ENCODE data around the gene CELSR3.
A peak's percentile ranks its signal among the peaks of the same experiment; 100 is the strongest.

CELSR3 gene, protein sequence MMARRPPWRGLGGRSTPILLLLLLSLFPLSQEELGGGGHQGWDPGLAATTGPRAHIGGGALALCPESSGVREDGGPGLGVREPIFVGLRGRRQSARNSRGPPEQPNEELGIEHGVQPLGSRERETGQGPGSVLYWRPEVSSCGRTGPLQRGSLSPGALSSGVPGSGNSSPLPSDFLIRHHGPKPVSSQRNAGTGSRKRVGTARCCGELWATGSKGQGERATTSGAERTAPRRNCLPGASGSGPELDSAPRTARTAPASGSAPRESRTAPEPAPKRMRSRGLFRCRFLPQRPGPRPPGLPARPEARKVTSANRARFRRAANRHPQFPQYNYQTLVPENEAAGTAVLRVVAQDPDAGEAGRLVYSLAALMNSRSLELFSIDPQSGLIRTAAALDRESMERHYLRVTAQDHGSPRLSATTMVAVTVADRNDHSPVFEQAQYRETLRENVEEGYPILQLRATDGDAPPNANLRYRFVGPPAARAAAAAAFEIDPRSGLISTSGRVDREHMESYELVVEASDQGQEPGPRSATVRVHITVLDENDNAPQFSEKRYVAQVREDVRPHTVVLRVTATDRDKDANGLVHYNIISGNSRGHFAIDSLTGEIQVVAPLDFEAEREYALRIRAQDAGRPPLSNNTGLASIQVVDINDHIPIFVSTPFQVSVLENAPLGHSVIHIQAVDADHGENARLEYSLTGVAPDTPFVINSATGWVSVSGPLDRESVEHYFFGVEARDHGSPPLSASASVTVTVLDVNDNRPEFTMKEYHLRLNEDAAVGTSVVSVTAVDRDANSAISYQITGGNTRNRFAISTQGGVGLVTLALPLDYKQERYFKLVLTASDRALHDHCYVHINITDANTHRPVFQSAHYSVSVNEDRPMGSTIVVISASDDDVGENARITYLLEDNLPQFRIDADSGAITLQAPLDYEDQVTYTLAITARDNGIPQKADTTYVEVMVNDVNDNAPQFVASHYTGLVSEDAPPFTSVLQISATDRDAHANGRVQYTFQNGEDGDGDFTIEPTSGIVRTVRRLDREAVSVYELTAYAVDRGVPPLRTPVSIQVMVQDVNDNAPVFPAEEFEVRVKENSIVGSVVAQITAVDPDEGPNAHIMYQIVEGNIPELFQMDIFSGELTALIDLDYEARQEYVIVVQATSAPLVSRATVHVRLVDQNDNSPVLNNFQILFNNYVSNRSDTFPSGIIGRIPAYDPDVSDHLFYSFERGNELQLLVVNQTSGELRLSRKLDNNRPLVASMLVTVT (N-terminal part only)

DNA sequence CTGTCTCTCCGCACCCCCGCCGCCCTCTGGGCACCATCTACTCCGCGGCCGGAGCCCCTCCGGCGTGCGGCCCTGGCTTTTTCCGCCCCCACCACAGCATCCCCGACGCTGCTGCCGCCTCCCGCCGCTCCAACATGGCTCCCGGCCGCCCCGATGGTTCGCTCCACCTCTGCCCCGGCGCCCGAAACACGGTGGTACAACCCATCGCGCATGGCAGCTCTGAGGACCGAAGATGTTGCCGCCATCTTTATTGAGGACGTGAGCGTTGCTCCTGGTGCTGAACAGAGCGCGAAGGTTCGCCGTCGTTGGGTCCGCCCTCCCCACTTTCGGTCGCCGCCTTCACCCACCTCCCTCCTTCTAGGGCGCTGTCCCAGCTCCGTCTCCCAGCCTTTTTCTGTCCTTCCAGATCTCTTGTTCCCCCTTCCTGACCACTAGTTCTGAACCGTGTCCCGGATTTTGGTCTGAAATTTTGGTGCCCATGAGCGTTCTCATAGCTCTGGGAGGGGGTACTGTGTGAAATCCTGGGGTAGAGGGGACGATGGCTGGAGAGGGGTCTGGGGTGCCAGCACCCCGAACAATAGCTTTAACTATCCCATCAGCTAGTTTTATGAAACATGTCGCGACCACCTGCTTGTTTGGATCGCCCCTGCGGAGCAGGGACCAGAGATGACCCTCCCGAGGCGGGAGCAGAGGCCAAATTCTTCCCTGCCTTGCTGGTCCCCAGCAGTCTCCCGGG, at the start of gene CELSR3:
TSS of gene CELSR3 (minus strand) at position 134 of the 736 bp plus-strand sequence. CDS start 252 bp downstream, outside the sequence.
- peak; percentile 54 for DNase-seq (ENCODE audit: low read depth)

DNA sequence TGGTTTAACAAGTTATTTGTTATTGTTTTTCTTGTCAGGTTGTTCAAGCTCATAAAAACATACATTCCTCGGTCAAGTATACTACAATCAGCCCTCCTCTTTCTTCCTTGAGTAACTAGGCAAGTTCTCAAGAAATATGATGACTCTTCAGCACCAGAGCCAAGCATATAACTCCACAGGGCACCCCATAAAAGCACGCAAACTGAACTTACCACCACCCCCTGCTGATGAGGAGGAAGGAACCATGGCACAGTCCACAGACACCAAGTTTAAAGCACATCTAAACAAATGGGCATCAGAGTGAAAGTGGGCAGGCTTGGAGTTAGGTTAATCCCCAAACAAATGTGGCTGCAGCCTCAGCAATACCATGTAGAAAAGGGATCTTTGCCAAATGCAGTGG, 49.0 kb upstream of the CELSR3 start:
- no peak for DNase-seq (ENCODE audit: low read depth)

DNA sequence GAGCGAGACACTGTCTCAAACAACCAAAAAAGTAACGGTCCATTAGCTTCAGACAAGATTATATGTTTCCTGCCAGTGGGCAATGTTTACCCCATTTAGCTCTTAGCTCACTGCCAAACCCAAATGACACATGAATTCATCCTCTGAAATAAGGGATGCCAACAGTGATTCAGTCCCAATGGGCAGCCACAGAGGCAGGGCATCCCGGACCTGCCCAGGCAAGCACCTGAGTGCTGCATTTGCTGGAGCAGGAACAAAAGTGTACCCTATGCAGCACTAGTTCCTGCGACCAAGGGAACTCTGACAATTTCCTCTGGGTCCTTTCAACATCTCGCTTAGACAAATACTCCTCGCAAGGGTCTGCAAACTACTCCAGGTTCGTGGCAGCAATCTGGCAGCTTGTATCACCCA, 46.4 kb upstream of the CELSR3 start:
- no peak for DNase-seq (ENCODE audit: low read depth)

DNA sequence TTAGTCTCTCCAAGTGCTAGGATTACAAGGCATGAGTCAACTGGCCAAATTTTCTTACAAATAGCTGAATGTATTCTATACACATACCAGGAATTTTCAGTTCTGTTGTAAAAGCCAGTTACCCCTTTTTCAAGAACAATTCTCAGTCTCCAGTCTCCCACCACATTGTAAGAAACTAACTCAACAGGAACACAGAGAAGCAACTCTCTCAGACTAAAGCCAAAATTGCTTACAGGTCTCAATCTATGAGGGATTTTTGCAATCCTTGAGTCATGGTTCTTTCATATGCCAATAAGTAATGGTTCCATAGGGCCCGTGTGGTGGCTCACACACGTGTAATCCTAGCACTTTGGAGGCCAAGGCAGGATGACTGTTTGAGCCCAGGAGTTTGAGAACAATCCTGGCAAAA, 45.8 kb upstream of the CELSR3 start:
- no peak for DNase-seq (ENCODE audit: low read depth)

GRCh38 chr3:48707157-48707556, 44.5 kb upstream of the CELSR3 start:
- no peak for DNase-seq (ENCODE audit: low read depth)

DNA sequence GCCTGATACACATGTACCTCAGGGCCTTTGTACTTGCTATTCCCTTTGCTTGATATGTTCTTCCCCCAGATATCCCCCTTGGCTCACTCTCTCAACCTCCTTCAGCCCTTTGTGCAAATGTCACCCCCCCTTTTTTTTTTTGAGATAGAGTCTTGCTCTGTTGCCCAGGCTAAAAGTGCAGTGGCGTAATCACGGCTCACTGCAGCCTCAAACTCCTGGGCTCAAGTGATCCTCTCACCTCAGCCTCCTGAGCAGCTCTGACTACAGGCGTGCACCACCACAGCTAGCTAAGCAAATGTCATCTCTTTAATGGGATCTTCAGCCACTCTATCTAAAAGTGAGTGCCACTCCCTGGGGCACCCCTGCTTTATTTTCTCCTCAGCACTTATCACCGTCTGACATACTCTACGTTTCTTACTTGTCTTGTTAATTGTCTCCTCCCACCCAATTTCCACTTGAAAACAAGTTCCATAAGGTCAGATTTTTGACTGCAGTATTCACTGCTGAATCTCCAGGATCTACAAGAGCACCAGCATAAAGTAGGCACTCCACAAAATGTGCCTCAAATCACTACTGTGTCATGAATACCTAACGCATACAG, 39.7 kb upstream of the CELSR3 start:
- DNase-seq (ENCODE audit: low read depth), result no peak

DNA sequence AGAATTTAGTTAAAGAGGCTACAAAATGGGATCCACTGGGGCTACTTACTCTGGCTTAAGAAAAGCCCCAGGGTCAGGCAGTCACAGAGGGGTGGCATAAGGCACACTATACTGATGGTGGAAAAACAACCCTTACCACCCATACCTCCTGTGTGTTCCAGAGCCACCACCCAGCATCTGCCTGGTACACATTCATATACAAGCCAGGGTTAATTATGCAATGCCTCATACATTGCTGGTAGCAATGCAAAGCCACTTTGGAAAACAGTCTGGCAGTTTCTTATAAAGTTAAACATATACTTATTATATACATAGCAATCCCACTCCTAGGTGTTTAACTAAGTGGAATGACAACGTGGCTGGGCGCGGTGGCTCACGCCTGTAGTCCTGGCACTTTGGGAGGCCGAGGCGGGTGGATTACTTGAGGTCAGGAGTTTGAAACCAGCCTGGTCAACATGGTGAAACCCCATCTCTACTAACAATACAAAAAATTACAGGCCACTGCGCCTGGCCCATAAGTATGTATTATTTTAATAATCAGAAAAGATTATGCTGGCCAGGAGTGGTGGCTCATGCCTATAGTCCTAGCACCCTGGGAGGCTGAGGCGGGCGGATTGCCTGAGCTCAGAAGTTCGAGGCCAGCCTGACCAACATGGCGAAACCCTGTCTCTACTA, 38.2 kb upstream of the CELSR3 start:
- DNase-seq (ENCODE audit: low read depth), result no peak

DNA sequence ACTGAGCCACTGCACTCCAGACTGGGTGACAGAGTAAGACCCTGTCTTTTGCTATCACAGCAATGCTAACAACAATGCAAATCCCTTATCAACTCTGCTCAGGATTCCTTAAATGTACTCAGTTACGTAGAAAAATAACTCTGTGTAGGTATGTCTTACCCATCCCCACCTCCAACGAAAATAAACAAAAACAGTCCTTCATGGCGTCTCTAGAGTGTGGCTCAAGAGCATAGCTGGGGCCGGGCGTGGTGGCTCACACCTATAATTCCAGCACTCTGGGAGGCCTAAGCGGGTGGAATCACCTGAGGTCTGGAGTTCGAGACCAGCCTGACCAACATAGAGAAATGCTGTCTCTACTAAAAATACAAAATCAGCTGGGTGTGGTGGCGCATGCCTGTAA, 36.2 kb upstream of the CELSR3 start:
- DNase-seq (ENCODE audit: low read depth), result no peak

GRCh38 chr3:48697952-48698351, 35.3 kb upstream of the CELSR3 start:
- DNase-seq (ENCODE audit: low read depth), result no peak

DNA sequence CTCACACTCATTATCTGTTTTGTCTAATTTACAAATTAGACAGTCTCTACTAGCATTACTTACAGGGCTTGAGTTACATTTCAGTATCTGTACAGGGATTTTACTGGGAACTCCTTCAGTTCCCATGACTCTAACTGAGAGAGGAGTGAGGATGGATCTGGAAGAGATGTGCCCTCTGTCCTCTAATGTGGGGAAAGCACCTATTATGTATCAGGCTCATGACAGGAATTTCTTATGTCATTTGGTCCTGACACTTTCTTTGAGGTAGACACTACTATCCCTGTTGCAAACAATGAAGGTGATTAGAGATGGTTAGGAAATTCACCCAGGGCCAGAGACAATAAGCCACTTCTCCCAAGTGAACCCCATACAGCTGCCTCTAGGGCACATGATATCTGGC, 33.9 kb upstream of the CELSR3 start:
- no peak for DNase-seq (ENCODE audit: low read depth)

DNA sequence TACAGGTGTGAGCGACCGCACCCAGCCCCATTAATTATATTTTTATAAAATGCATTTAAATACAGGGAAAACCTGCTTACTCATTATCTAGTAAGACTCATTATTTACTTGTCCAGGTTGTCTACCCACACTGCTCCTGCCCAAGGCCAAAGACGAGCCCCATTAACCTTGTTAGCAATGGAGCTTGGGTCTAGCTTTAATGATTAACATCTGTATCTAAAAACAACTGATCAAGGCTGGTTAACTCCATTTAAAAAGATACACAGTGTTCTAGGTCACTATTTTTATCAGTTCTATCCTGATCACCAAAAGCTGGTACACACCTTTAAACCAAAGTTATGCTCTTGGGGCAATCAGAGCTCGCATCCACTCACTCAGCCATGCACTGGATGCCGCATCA, 33.5 kb upstream of the CELSR3 start:
- no peak for DNase-seq (ENCODE audit: low read depth)

DNA sequence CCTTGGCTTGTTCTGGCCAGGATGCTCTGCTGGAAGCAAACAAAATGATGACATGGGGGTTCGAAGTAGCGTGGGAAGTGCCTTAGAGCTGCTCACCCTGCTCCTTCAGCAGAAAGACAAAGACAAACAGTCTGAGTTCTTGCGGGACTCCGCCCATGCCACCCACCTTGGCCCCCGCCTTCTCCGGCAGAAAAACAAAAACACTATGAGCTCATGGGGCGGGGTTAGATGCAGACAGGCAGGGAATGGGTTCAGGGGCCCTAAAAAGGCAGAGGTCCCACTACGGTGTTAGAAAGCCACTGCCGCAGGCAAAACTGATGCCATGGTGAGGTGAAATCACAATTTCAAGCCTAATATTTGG, 32.7 kb upstream of the CELSR3 start:
- no peak for DNase-seq (ENCODE audit: low read depth)

- DNase-seq (ENCODE audit: low read depth), result no peak
Measured at GRCh38 chr3:48694610-48695392, 32.1 kb upstream of the CELSR3 start.

DNA sequence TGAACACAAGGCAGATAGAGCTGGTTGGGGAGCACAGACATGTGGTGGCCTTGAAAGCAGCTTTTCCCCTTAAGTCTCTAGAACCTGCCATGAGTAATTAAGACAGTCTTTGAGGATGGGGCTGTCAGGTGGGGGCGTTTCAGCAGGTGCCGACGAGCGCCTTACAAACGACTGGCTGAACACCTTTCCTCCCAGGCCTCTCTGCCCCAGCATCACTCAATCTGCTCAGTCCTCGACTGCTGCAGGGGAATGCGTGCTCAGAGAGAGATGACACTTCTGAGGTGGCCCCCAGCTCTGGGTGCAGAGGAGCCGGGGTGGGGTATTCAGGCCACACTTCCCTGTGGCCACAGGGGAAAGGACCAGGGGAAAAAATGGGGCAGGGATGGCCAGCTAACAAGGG, 31.1 kb upstream of the CELSR3 start:
- DNase-seq (ENCODE audit: low read depth), result no peak

- DNase-seq (ENCODE audit: low read depth), result no peak
Measured at GRCh38 chr3:48692551-48692950, 29.9 kb upstream of the CELSR3 start.

DNA sequence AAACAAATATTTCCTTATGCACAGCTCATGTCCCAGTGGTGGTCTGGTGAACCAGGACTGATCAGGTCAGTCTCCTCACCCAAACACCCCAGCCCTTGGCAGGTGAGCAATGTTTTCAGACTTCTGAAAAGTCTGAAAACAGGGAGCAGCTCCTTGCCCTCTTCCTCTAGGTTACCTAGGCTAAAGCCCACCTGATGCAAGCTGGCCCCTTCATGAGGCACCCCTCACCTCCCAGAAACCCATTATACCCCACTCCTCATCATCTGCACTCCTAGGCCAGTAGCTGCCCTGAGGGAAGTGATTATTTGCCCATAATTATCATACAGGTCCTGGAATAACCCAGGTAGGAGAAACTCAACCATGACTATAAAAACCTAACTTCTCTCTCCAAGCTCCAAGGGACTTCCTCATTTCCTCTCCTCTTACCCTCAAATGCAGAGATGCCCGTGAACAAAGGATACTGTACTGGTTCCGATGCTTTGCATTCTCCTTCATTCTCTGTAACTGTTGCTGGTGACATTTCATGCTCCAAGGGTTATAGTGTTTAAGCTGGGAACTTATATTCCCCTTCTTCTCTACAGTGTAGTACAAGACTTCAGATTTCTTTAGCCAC, 28.3 kb upstream of the CELSR3 start:
- no peak for DNase-seq (ENCODE audit: low read depth)

GRCh38 chr3:48689384-48689783, 26.7 kb upstream of the CELSR3 start:
- no peak for DNase-seq (ENCODE audit: low read depth)

DNA sequence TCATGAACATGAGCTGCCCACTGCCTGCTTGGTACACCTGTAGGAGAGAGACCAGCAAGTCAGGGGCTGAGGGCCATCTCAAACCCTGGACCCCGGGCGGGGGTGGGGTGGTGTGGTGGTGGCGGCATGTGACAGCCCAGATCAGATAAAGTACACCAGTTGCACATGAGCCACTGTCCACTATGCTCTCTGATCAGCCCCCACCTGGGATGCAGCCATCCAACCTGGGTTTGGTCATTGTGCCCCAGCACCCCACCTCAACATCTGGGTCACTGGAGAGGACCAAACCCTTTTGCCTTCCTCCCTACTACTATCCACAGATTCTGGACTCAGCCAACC, 26.0 kb upstream of the CELSR3 start:
- no peak for DNase-seq (ENCODE audit: low read depth)

DNA sequence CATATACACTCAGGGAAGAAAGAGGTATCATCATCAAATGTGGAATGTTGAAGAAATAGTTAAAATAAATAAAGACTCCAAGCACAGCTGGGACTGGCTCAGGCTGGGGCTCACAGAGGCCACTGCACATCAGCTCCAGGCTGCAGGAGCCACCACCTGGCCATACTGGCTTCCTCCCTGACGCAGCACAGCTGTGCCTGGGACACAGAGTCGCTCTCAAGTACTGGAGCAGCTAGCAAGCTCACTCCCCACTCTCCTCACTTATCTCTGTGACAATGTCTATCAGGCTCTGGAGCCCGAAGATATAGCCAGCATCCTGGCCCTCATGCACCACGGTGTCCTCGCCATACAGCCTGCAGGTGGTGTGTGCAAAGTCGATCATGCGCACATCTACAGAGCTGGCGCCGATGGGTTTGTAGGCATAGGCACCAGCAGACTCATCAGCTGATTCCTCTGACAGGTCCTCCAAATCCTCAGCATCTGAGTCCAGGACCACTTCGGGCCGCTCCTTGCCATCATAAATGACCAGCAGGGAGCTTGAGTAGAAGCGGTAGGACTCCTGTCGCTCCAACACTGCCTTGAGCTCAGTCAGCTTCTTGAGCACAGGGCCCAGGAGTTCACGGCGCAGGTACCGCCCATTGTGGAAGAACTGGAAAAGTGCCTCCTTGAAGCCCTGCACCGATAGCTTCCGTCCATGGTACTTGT, 25.5 kb upstream of the CELSR3 start:
- DNase-seq (ENCODE audit: low read depth), result no peak

All from T-helper 22 cell (primary cell).